GM18907 (cell line): ENCODE measurements around the gene SEC22A.

Source experiments
- ATAC-seq: cut with Tn5 transposase; IDR thresholded peaks from one replicate; pipeline ENCODE4 v1.9.1; 2021; ENCODE audit warnings: mild to moderate bottlenecking, moderate library complexity; ENCODE audit not compliant: unreplicated experiment

Gene SEC22A

GRCh38 chr3:123286308-123287023, 84.7 kb downstream of the SEC22A start:
- no peak for ATAC-seq

DNA sequence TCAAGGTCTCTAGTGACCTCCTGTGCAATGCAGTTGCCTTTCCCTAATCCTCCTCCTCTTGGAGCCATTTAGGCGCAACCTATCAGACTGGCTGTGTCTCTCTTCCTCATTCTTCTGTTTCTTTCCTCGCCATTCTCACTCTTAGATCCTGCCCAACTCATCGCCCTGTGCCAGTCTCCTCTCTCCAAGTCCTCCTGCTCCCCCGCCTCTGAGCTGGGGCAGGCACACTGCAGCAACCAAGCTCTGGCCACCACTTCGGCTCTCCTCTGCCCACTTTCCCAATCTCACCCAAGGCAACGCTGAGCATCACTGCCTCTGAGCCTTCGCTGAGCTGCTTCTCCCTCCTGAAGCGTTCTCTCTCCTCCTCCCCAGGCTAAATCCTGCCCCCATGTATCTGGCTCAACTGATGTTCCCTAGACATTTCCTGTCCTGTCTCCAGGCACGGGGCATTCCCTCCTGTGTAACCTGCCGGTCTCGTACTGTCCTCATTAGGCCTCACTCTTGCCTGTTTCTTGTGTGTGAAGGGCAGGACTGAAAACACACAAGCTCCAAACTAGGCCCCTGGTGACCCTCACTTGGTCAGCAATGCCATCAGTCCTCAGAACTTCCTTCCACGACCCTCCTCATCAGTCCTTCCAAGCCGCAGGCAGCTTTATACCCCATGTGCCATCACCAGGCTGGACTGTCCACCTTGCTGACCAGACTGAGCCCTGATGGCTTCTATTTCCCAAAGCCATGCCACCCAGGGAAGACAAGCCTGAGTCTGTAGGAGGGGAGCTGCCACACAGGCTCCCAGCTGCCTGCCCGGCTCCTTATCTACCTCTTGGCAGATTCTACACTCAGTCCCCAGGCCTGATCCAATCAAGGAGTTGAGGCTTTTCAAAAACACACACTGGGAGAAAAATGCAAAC, 85.6 kb downstream of the SEC22A start:
- ATAC-seq = no peak

DNA sequence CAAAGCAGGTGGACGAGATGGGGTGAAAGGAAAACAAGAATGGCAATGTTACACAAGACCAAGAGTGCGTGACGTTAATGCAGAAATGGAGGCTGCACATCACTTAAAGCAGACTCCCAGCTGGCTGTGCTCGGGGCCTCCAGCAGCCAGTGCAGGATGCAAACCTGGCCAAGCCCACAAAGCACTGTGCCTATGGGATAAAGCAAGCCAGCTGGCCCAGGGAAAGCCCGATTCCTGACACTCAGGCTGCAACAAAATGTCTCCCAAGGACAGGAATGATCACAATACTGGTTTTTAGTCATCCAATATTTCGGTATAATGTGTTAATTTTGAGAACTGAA, 86.2 kb downstream of the SEC22A start:
- no peak for ATAC-seq

DNA sequence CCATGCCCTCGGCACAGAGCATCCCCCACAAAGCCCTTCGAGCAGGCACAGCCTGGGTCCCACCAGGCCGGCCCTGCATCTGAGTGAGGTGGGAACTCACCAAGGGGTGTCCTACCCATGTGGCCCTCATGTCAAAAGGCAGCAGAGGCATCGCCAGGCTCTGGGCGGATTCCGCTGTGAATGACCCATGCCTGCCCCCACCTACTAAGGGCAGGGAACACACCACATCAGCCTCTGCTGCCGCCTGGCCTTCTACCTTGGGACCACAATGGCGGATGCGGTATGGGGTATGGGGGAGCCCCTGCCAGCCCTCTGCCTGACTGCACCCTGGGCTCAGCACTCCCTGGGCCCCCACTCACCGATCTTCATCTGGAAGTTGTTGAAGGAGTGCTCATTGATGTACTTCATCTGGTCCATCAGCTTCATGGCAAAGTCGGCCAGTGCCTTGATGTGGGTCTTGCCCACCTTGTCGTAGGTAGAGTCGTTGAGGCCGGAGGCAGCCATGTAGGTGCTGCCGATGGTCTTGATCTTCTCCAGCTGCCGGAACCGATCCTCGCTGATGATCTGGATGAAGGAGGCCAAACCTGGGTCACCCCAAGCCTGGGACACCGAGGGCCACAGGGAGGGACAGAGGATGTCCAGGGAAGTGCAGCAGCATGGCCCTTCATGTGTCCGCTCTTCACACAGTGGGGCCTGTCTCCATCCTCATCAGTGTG, 87.8 kb downstream of the SEC22A start:
- no peak for ATAC-seq

GRCh38 chr3:123290107-123290930, 88.6 kb downstream of the SEC22A start:
- ATAC-seq = no peak

DNA sequence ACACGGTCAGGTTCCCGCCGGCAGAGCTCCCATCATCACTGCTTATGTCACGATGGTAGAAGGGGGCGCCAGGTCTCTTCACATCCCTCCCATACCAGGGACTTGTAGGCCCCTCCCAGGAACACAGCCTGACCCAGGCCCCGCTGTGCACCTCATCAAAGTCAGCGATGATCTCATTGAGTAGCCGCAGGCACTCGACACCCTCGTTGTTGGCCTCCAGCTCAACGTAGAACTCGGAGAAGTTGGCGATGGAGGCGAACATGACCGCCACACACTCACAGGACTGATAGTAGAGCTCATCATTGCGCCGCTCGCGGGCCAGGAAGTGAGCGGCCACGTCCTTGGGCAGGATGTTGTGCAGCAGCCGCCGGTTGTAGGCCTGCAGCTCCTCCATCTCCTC, 89.2 kb downstream of the SEC22A start:
- no peak for ATAC-seq

DNA sequence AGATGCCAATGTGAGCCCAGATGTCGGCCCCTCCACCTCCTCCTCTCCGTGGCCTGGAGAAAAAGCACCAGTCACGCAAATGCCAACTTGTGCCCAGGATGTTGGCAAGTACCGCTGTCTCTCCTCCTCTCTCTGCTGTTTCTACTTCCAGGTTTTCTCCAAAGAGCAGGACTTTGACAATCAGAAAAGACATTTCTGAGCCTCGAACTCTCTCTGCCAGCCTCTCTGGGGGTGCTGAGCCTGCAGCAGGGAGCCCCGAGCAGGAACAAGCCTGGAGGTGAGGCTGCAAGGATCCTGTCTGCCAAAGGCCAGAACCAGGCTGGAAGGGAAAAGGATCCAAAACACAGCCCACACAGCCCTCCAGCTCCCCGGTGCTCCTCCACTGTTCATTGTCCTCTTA, 89.7 kb downstream of the SEC22A start:
- ATAC-seq = no peak

- no peak for ATAC-seq
Observed at GRCh38 chr3:123292321-123293310, 90.9 kb downstream of the SEC22A start.

- ATAC-seq = no peak
Observed at GRCh38 chr3:123294296-123294938, 92.7 kb downstream of the SEC22A start.

DNA sequence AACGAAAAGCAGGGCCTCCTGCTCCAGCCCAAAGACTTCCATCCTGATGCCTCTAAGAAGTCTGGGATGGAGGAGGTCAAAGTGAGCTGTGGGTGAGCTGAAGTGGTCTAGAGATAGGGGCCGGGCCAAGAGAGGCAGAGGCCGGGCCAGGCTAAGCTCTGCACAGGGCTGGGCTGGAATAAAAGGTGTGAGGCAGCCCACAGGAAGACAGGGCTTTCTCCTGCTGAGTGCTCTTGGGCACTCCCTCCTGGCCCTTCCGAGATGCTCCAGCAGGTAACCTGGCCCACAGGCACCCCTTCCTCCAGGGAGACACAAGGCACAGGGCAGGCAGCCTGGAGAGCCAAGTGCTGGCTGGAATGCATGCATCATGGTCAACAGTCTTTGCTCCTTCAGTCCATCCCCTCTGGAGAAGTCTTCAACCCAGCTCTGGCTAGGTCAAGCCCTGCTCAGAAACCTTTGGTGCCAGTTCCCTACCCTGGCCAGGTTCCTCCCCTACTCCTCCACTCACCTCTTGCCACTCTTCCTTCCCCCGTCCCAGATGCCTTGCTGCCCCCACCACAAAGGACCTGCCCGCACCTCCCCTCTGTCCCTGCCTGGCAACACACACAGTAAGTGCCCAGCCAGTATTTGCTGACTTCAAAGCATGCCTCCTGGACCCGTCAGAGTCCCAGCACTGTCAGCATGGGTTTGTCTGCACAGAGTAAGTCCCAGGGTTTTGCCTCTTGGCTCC, 93.6 kb downstream of the SEC22A start:
- ATAC-seq = no peak

DNA sequence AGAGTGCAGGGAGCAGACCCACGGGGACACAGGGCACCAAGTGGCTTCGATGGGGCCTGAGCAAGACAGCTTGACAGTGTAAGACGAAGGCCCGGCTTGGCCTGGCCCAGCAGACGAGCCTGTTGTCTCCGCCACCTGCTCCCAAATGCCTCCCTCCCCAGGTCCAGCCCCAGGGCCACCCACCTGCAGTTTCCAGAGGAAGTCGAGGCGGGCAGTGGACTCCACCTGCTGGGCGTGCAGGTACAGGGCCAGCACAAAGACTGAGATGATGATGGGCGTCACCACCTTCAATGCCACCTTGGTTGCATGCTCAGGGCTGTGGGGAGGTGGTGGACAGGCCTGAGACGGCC, 94.1 kb downstream of the SEC22A start:
- ATAC-seq = no peak

DNA sequence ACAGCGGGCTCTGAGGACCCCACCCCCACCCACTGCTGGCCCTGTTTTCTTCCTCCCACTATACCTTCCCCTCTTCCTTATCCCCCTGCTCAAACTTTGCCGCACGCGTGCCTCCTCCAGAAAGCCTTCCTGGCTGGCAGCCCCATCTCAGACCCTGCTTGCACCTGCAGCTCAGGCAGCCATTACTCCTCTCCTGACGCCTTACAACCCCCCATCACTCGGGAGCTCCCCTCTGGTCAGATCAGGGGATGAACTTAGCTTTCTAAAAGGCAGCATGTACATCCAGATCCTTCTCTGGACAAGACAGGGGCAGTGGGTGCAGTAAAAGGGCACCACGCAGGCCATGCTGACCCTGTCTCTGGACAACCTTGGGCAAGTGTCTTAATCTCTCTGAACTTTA, 94.5 kb downstream of the SEC22A start:
- no peak for ATAC-seq

GRCh38 chr3:123296836-123297626, 95.3 kb downstream of the SEC22A start:
- no peak for ATAC-seq

GRCh38 chr3:123297627-123297899, 95.8 kb downstream of the SEC22A start:
- ATAC-seq = no peak

DNA sequence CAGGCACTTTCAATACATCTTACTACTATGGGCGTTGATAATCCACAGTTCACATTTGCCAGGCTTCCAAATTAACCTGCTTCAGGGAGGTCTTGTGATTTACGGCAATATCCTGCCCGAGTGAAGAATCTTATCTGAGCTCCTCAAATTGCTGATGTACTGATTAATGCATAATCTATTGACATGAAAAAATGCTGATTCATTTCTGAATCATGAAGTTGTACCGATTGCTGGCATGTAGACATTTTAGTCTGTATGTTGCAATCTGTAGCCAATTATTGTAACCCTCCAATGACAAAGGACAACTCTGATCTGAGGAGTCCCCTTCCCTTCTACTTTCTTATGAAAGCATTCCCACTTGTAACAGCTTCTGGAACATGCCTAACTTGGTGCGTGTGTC, 97.2 kb downstream of the SEC22A start:
- no peak for ATAC-seq

GRCh38 chr3:123299581-123299980, 97.8 kb downstream of the SEC22A start:
- no peak for ATAC-seq

GRCh38 chr3:123300056-123300455, 98.3 kb downstream of the SEC22A start:
- no peak for ATAC-seq

DNA sequence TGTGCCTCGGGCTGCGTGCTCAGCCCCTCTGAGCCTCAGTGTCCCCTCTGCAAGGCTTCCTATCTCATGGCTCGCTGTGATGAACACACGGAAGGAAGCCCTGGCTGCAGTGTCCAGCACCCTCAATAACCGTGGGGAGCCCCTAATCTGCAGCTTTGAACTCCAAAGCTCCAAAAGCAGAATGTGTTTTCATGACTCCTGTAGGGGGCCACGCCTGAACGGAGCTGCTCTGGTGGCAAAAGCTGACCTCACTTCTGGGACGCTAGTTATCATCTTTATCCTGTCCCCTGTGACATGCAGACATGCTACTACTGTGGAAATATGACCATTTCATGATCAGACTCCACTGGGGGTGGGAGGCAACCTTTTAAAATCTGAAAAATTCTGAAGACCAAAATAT, 98.8 kb downstream of the SEC22A start:
- no peak for ATAC-seq
